Upper lobe of right lung (tissue), 1 donor: ENCODE measurements around the gene YBX2. TPM values are rescaled to one million over a fixed set of nuclear protein-coding genes. Genes with fewer than 3 reads are reported as not detected.

Experiments used
- ATAC-seq: fragments of 200-7000 bp; cut with Tn5 transposase; one replicate; pipeline ENCODE4 v1.9.1; 2020; ENCODE audit warnings: mild to moderate bottlenecking, moderate library complexity
- DNase-seq: peaks from one replicate; pipeline ENCODE4 v3.0.0-alpha.2; 2020
- H3K27ac ChIP-seq: fragments of 200-600 bp; one replicate; pipeline ENCODE4 v1.8.0; 2022
- H3K27me3 ChIP-seq: fragments of 200-600 bp; one replicate; pipeline ENCODE4 v1.8.0; 2022; ENCODE audit warnings: mild to moderate bottlenecking
- H3K36me3 ChIP-seq: fragments of 200-600 bp; one replicate; pipeline ENCODE4 v1.8.0; 2022
- H3K4me1 ChIP-seq: fragments of 200-600 bp; one replicate; pipeline ENCODE4 v1.8.0; 2022
- H3K4me3 ChIP-seq: fragments of 200-600 bp; one replicate; pipeline ENCODE4 v1.8.0; 2022; ENCODE audit warnings: mild to moderate bottlenecking
- H3K9me3 ChIP-seq: fragments of 200-600 bp; one replicate; pipeline ENCODE4 v1.8.0; 2022
- intact Hi-C: fragments of 100-400 bp; cut with DNase I; formaldehyde crosslinking; loops from one replicate; pipeline ENCODE4 v1.11.0; 2022
- total RNA-seq: library from RNA; stranded (reverse); fragmentation: NEBNext Ultra II Directional; extraction: Animal tissue kit (Norgen Biotek cat#: 25700); gene quantifications from one replicate; pipeline ENCODE4 v1.2.1, GENCODE V29; 2021
- TF ChIP-seq, protein P1 (sequence below): fragments of 200-600 bp; IDR thresholded peaks from one replicate; pipeline ENCODE4 v1.8.0; 2022; ENCODE audit warnings: antibody characterized with exemption
- donor health status: DM: no; HTN: yes; CAD: no; lungs with severe emphysema.

YBX2 gene
- total RNA-seq, 1 donor from 2014 or later: not detected

DNA sequence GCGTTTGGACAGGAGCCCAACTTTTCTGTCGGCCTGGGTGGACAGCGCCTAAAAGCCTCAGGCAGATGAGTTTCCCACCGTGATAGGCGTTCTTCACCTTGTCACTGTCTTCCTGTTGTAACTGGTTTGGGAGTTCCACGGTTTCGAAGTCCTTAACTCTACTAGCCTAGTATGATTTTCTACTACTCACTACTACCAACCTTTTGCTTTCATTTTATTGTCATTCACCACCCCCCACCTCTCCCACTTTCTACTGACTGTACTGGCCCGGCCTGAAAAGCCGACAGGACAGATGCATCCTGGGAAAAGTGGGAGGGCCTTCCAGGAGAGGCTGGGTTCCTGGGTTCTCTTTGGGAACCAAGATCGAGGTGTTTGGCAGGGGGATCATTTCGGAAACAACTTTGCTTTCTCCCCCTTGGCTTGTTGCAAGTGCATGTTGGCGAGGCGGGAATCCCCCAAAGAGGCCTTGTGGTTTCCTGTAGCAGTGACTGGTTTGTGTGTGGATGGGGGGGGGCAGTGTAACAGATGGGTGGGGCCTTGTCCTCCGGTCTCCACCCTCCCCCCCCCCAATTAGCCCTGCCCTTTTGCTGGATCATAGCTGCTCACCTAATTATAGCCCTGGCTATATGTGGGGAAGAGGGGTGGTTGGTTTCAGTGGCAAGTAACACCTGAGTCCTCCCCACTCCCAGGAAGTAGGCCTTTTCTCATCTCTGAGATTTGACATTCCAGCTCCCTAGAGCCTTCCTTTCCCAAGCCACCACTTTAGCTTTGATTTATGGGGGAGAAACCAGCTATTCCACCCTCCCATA lies 14.4 kb upstream of the YBX2 start:
- TF ChIP-seq, protein P1, sequence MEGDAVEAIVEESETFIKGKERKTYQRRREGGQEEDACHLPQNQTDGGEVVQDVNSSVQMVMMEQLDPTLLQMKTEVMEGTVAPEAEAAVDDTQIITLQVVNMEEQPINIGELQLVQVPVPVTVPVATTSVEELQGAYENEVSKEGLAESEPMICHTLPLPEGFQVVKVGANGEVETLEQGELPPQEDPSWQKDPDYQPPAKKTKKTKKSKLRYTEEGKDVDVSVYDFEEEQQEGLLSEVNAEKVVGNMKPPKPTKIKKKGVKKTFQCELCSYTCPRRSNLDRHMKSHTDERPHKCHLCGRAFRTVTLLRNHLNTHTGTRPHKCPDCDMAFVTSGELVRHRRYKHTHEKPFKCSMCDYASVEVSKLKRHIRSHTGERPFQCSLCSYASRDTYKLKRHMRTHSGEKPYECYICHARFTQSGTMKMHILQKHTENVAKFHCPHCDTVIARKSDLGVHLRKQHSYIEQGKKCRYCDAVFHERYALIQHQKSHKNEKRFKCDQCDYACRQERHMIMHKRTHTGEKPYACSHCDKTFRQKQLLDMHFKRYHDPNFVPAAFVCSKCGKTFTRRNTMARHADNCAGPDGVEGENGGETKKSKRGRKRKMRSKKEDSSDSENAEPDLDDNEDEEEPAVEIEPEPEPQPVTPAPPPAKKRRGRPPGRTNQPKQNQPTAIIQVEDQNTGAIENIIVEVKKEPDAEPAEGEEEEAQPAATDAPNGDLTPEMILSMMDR: no peak
- Histone ChIP-seq H3K9me3 (no peaks in the 10 kb centered on the region), H3K4me3 (peak overlapping the region; percentile 92), H3K4me1 (peaks cover 24% of the 10 kb centered on the region), H3K27me3 (no peaks in the 10 kb centered on the region), H3K36me3 (peaks cover 47% of the 10 kb centered on the region), H3K27ac (peak overlapping the region; percentile 93)
- DNase-seq (peak; percentile 80), ATAC-seq (peak; percentile 46)
- intact Hi-C loops: no loop called here

DNA sequence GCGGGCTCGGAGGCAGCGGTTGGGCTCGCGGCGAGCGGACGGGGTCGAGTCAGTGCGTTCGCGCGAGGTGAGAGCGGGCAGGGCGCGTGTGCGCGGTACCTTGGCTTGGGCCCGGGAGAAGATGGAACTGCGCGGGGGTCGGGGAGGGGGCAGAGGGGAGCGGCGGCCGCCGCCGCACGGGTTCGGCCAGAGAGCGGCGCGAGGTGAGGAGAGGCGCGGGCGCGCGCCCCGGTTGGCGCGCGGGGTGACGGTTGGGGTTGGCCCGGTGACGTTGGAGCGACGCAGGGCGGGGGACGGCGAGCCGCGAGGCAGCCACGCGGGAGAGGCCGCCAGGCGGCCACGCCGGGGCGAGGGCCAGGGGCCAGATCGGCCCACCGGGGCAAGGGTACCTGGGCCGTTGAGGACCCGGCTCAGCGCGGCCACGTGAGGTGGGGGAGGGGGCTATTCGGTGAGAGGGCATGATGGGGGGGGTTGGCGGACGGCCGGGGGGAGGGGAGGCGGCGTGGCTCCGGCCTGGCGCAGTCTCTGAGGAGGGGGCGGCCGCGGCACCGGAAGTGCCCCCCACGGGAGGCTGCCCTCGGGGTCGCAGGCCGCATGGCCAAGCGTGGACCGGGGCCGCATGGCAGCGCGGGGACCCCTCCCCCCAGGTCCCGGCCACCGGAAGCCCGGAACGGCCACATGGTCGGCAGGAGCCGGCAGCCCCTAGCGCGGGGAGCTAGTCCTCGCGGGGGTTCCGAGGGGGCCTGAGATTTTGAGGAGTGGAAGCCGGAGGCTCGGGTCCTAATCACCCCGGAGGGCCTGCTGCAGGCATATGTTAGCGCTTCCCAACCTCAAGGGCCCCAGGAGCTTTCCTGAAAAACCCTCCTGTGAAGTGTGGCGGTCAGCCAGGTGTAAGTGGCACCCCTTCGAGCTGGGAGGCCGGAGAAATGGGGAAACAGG lies 13.5 kb upstream of the YBX2 start:
- ATAC-seq (peak; percentile 60), DNase-seq (peak; percentile 87)
- H3K4me3 ChIP-seq: peak overlapping the region; percentile 92
- H3K9me3 ChIP-seq: no peaks in the 10 kb centered on the region
- H3K36me3 ChIP-seq: peaks cover 38% of the 10 kb centered on the region
- H3K27ac ChIP-seq: peak overlapping the region; percentile 93
- no peaks in the 10 kb centered on the region for H3K27me3 ChIP-seq
- peaks cover 22% of the 10 kb centered on the region for H3K4me1 ChIP-seq
- intact Hi-C loops: no loop called here
- TF ChIP-seq, protein P1: no peak

DNA sequence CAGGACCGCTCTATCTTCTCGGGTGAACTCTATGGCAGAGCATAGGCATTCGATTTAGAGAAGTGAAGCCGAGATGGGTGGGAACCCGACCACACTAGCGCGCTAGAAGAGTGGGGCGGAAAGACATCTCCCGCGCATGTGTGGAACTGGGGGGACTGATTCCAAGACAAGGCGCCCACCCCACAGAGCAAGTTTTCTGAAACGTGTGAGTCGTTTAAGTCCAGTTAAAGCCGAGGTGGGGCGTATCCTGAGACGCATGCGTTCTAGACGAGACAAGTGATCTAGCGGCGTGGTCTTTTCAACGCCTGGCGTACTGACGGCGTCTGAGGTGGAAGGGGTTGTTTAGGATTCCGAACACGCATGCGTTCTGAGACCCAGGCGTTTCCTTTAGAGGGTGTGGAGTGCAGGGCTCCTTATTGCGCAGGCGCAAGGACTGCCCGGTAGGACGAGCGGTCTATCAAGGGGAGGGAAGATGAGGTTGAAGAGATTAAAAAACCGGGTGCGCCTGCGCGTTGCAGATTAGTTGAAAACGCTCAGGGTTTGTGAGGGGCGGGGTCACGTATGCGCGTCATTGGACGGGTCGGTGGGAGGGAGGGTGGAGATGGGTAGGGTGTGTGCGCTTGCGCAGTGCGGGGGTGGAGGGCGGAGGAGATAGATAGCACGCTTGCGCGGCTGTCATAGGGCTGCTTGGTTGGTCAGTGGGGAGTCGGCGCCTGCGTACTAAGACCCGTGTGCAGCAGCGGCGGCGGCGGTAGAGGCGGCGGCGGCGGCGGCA lies 12.7 kb upstream of the YBX2 start, which contains the start of gene EIF5A:
TSS of gene EIF5A (plus strand) at position 718 of the 775 bp plus-strand sequence. CDS start 2,008 bp downstream, outside the sequence.
- Histone ChIP-seq H3K9me3 (no peaks in the 10 kb centered on the region), H3K27ac (peak within 1 kb of the TSS; percentile 93), H3K36me3 (peaks cover 30% of the 10 kb centered on the region), H3K4me3 (peak within 1 kb of the TSS; percentile 92), H3K4me1 (peaks cover 22% of the 10 kb centered on the region), H3K27me3 (no peaks in the 10 kb centered on the region)
- intact Hi-C loops: no loop called here
- TF ChIP-seq, protein P1: no peak
- peak; percentile 92 for ATAC-seq
- peak; percentile 100 for DNase-seq

DNA sequence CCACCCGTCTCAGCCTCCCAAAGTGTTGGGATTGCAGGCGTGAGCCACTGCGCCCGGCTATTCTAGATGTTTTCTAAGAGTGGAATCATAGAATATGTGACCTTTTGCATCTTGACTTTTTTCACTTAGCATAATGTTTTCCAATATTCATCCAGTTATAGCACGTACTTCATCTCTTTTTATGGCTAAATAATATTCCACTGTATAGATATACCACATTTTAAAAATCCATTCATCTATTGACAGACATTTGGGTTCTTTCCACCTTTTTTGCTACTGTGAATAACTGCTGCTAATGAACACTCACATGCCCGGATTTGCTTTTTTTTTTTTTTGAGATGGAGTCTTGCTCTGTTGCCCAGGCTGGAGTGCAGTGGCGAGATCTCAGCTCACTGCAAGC lies 9.7 kb upstream of the YBX2 start:
- no peaks in the 10 kb centered on the region for H3K27me3 ChIP-seq
- TF ChIP-seq, protein P1: no peak
- ATAC-seq (no peak), DNase-seq (no peak)
- no peaks in the 10 kb centered on the region for H3K9me3 ChIP-seq
- no peak overlapping the region for H3K4me3 ChIP-seq
- H3K36me3 ChIP-seq: peaks cover under 1% of the 10 kb centered on the region
- intact Hi-C loops: no loop called here
- no peak overlapping the region for H3K27ac ChIP-seq
- peaks cover 9% of the 10 kb centered on the region for H3K4me1 ChIP-seq

DNA sequence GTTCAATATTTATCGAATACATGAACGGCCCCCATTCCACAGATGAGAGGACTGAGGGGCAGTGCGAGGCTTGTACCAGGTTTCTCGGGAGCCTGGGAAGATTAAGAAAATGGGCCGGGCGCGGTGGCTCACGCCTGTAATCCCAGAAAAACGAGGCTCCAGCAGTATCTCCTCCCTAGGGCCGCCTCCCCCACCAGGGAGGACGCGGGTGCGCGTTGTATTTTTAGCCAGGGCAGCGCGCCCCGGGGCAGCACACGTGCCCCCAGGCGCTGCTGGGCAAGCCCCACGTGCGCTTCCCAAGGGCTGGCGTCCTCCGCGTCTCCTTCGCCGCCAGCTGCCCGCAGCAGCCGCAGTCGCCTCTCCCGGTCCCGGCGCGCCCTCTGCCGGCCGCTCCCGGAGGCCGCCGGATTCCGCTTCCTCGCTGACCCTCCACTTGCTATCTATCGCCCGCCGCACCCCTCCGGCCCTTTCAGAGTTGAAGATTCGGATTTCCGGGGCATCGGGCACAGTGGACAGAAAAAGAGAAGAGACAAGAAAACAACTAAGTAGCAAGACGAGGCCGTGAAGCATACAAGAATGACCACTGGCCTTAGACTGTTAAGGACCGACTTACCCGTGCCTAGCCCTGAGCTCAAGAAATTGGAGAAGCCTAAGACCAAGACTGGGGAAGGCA lies 1.9 kb upstream of the YBX2 start:
- peaks cover 34% of the 10 kb centered on the region for H3K27me3 ChIP-seq
- H3K36me3 ChIP-seq: no peaks in the 10 kb centered on the region
- H3K9me3 ChIP-seq: no peaks in the 10 kb centered on the region
- H3K27ac ChIP-seq: no peak overlapping the region
- TF ChIP-seq, protein P1: peak; percentile 92
- ATAC-seq (peak; percentile 95), DNase-seq (peak; percentile 91)
- no peak overlapping the region for H3K4me3 ChIP-seq
- intact Hi-C loops: no loop called here
- peaks cover 20% of the 10 kb centered on the region for H3K4me1 ChIP-seq
